Sigmoid colon (tissue), 4 donors: Measurements from ENCODE around the gene AP5M1.

ENCODE experiments used
- POLR2A ChIP-seq, 2 donors: fragments of 450-650 bp; IDR thresholded peaks; one replicate each; pipeline ENCODE4 v1.6.1; 2016; ENCODE audit warnings: antibody characterized with exemption in 2 of 2, mild to moderate bottlenecking in 2 of 2, moderate library complexity in 2 of 2
- POLR2AphosphoS5 ChIP-seq, 4 donors: sonication (generic); formaldehyde crosslinking; IDR thresholded peaks; one replicate each; pipeline ENCODE4 v1.6.1; 2017; ENCODE audit warnings: antibody characterized with exemption in 4 of 4
- TF ChIP-seq, protein P1 (sequence below), 4 experiments: fragments of 450-650 bp in 3 of 4; fragments of 200-600 bp in 1 of 4; IDR thresholded peaks; one replicate each; pipeline ENCODE4 v1.5.1; 2016 to 2019; ENCODE audit warnings: antibody characterized with exemption in 4 of 4, mild to moderate bottlenecking in 3 of 4, moderate library complexity in 2 of 4

DNA sequence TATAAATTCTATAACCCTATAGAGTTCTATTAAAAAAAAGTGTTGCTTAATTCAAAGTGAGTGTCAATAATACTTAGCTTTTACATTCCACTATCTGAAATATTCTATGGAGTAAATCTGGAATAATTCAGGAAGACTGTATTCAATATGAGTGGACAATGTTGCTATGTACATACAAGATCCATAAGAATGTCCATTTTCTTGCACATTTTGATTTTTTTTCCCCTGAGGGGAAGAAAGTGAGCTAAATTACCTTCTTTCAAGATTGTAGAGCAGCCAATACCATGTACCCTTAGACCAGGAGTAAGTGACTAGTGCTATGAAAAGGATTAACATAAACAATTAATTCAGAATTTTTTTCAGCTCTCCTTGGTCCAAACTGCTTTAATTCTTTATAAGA lies 25.5 kb upstream of the AP5M1 start:
- TF ChIP-seq, protein P1, sequence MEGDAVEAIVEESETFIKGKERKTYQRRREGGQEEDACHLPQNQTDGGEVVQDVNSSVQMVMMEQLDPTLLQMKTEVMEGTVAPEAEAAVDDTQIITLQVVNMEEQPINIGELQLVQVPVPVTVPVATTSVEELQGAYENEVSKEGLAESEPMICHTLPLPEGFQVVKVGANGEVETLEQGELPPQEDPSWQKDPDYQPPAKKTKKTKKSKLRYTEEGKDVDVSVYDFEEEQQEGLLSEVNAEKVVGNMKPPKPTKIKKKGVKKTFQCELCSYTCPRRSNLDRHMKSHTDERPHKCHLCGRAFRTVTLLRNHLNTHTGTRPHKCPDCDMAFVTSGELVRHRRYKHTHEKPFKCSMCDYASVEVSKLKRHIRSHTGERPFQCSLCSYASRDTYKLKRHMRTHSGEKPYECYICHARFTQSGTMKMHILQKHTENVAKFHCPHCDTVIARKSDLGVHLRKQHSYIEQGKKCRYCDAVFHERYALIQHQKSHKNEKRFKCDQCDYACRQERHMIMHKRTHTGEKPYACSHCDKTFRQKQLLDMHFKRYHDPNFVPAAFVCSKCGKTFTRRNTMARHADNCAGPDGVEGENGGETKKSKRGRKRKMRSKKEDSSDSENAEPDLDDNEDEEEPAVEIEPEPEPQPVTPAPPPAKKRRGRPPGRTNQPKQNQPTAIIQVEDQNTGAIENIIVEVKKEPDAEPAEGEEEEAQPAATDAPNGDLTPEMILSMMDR (IDR thresholded peaks at IDR 0.05) = no peak
- TF ChIP-seq POLR2A (IDR thresholded peaks at IDR 0.05) = no peak
- TF ChIP-seq POLR2AphosphoS5 (IDR thresholded peaks at IDR 0.05) = no peak
